Trophoblast cell (in vitro differentiated cells and primary cell): ENCODE results near the gene THBS2.

ENCODE experiments used
- DNase-seq, 2 donors: peaks; one replicate each; pipeline ENCODE4 v3.0.0-alpha.2; 2016
- H2AFZ ChIP-seq: 2 replicates; pipeline ENCODE4 v1.6.1; 2013; ENCODE audit warnings: low read length, moderate library complexity, mild to moderate bottlenecking; ENCODE audit not compliant: insufficient read depth, poor library complexity
- H2AK5ac ChIP-seq: 2 replicates; pipeline ENCODE4 v1.6.1; 2013; ENCODE audit warnings: mild to moderate bottlenecking, low read length
- H2BK120ac ChIP-seq: 2 replicates; pipeline ENCODE4 v1.6.1; 2013; ENCODE audit warnings: low read length, mild to moderate bottlenecking, moderate library complexity; ENCODE audit not compliant: insufficient read depth, poor library complexity
- H2BK12ac ChIP-seq: 2 replicates; pipeline ENCODE4 v1.6.1; 2013; ENCODE audit warnings: mild to moderate bottlenecking, low read length, moderate library complexity
- H2BK5ac ChIP-seq: 2 replicates; pipeline ENCODE4 v1.6.1; 2013; ENCODE audit warnings: low read length, low read depth, moderate library complexity, mild to moderate bottlenecking; ENCODE audit not compliant: poor library complexity
- H3K14ac ChIP-seq: 2 replicates; pipeline ENCODE4 v1.6.1; 2013; ENCODE audit warnings: mild to moderate bottlenecking, low read length
- H3K18ac ChIP-seq: 2 replicates; pipeline ENCODE4 v1.6.1; 2013; ENCODE audit warnings: mild to moderate bottlenecking, low read length
- H3K23ac ChIP-seq: 2 replicates; pipeline ENCODE4 v1.6.1; 2013; ENCODE audit warnings: low read length
- H3K27ac ChIP-seq: 2 replicates; pipeline ENCODE4 v1.5.1; 2013; ENCODE audit warnings: low read depth, mild to moderate bottlenecking, inconsistent platforms, low read length, moderate library complexity
- H3K27me3 ChIP-seq: 2 replicates; pipeline ENCODE4 v1.6.1; 2013; ENCODE audit warnings: inconsistent platforms, mild to moderate bottlenecking, low read length, moderate library complexity; ENCODE audit not compliant: insufficient read depth
- H3K36me3 ChIP-seq, 2 experiments: 1 replicate in 1 of 2; 2 replicates in 1 of 2; pipeline ENCODE4 v1.6.1; 2013; ENCODE audit warnings: low read length in 2 of 2, mild to moderate bottlenecking in 2 of 2, moderate library complexity in 1 of 2; ENCODE audit not compliant: insufficient read depth in 2 of 2, control insufficient read depth in 1 of 2
- H3K4ac ChIP-seq: 2 replicates; pipeline ENCODE4 v1.6.1; 2013; ENCODE audit warnings: low read depth, mild to moderate bottlenecking, low read length, moderate library complexity
- H3K4me1 ChIP-seq, 2 experiments: 1 replicate in 1 of 2; 2 replicates in 1 of 2; pipeline ENCODE4 v1.6.1; 2013; ENCODE audit warnings: low read length in 2 of 2, mild to moderate bottlenecking in 2 of 2, moderate library complexity in 1 of 2; ENCODE audit not compliant: insufficient read depth in 2 of 2, control insufficient read depth in 1 of 2
- H3K4me2 ChIP-seq: 2 replicates; pipeline ENCODE4 v1.6.1; 2013; ENCODE audit warnings: inconsistent platforms, mild to moderate bottlenecking, low read length, moderate library complexity
- H3K4me3 ChIP-seq: 2 replicates; pipeline ENCODE4 v1.5.1; 2013; ENCODE audit warnings: mild to moderate bottlenecking, low read depth, low read length, inconsistent platforms
- H3K79me1 ChIP-seq: one replicate; pipeline ENCODE4 v1.6.1; 2013; ENCODE audit warnings: low read length
- H3K79me2 ChIP-seq: 2 replicates; pipeline ENCODE4 v1.6.1; 2013; ENCODE audit warnings: low read length, mild to moderate bottlenecking; ENCODE audit not compliant: control insufficient read depth, insufficient read depth, poor library complexity
- H3K9ac ChIP-seq: 2 replicates; pipeline ENCODE4 v1.6.1; 2013; ENCODE audit warnings: mild to moderate bottlenecking, low read length
- H3K9me3 ChIP-seq: 2 replicates; pipeline ENCODE4 v1.6.1; 2013; ENCODE audit warnings: low read depth, mild to moderate bottlenecking, control low read depth, inconsistent platforms, low read length; ENCODE audit not compliant: insufficient read depth
- H4K12ac ChIP-seq: 2 replicates; pipeline ENCODE4 v1.6.1; 2013; ENCODE audit warnings: low read depth, mild to moderate bottlenecking, low read length, moderate library complexity
- H4K8ac ChIP-seq: 2 replicates; pipeline ENCODE4 v1.6.1; 2013; ENCODE audit warnings: low read depth, mild to moderate bottlenecking, low read length, moderate library complexity
- H4K91ac ChIP-seq: one replicate; pipeline ENCODE4 v1.6.1; 2013; ENCODE audit warnings: low read depth, mild to moderate bottlenecking, low read length, moderate library complexity
- WGBS: extraction: QIAGEN DNeasy Blood & Tissue Kit; methylation state at CpG from one replicate; pipeline ENCODE4 v1.1.7; 2013; ENCODE audit warnings: missing lambda C conversion rate; ENCODE audit not compliant: insufficient read length, insufficient coverage; ENCODE audit errors: extremely low coverage; 5-methylcytosine and 5-hydroxymethylcytosine counted together

The THBS2 gene

GRCh38 chr6:169212436-169212835, 41.2 kb downstream of the THBS2 start:
- WGBS, result no CpG with 5 or more reads among the region's 5 CpGs
- H3K36me3 ChIP-seq, result no peaks in the 10 kb centered on the region
- H4K91ac ChIP-seq, result no peak overlapping the region
- no peak overlapping the region for H3K23ac ChIP-seq
- no peak overlapping the region for H4K8ac ChIP-seq
- H2BK120ac ChIP-seq, result no peak overlapping the region
- H3K18ac ChIP-seq, result no peak overlapping the region
- peaks cover 5% of the 10 kb centered on the region for H3K79me1 ChIP-seq
- no peak overlapping the region for H2BK12ac ChIP-seq
- H2AK5ac ChIP-seq, result no peak overlapping the region
- H3K27ac ChIP-seq, result no peak overlapping the region
- no peak overlapping the region for H3K4me3 ChIP-seq
- H3K9ac ChIP-seq, result no peak overlapping the region
- H3K14ac ChIP-seq, result no peak overlapping the region
- H2AFZ ChIP-seq, result no peak overlapping the region
- H3K27me3 ChIP-seq, result no peaks in the 10 kb centered on the region
- no peaks in the 10 kb centered on the region for H3K9me3 ChIP-seq
- peaks cover 0 to 2% of the 10 kb centered on the region in 2 experiments for H3K4me1 ChIP-seq
- no peak overlapping the region for H3K4me2 ChIP-seq
- no peak overlapping the region for H3K4ac ChIP-seq
- no peak overlapping the region for H2BK5ac ChIP-seq
- no peak for DNase-seq
- no peak overlapping the region for H4K12ac ChIP-seq
- H3K79me2 ChIP-seq, result peaks cover 2% of the 10 kb centered on the region

GRCh38 chr6:169211881-169212280, 41.8 kb downstream of the THBS2 start:
- no peak overlapping the region for H3K23ac ChIP-seq
- H2BK12ac ChIP-seq, result no peak overlapping the region
- no peak overlapping the region for H2BK120ac ChIP-seq
- no peak overlapping the region for H3K9ac ChIP-seq
- H4K12ac ChIP-seq, result no peak overlapping the region
- no peak overlapping the region for H2BK5ac ChIP-seq
- no peak overlapping the region for H2AFZ ChIP-seq
- no peak for DNase-seq
- no peak overlapping the region for H3K18ac ChIP-seq
- no peaks in the 10 kb centered on the region for H3K9me3 ChIP-seq
- no peaks in the 10 kb centered on the region for H3K36me3 ChIP-seq
- H3K79me2 ChIP-seq, result peaks cover 2% of the 10 kb centered on the region
- H3K27ac ChIP-seq, result no peak overlapping the region
- H3K4me3 ChIP-seq, result no peak overlapping the region
- H3K14ac ChIP-seq, result no peak overlapping the region
- peaks cover 5% of the 10 kb centered on the region for H3K79me1 ChIP-seq
- H4K91ac ChIP-seq, result no peak overlapping the region
- H2AK5ac ChIP-seq, result no peak overlapping the region
- no peaks in the 10 kb centered on the region for H3K27me3 ChIP-seq
- no peak overlapping the region for H4K8ac ChIP-seq
- H3K4me2 ChIP-seq, result no peak overlapping the region
- peaks cover 0 to 2% of the 10 kb centered on the region in 2 experiments for H3K4me1 ChIP-seq
- H3K4ac ChIP-seq, result no peak overlapping the region
- WGBS, result no CpG with 5 or more reads among the region's 1 CpG

- Histone ChIP-seq H2AK5ac (no peak overlapping the region), H3K4me2 (no peak overlapping the region), H4K12ac (no peak overlapping the region), H3K27me3 (no peaks in the 10 kb centered on the region), H2BK5ac (no peak overlapping the region), H2AFZ (no peak overlapping the region), H3K79me2 (peaks cover 2% of the 10 kb centered on the region), H3K4me1 (peaks cover 0 to 2% of the 10 kb centered on the region in 2 experiments), H3K9me3 (peaks cover 2% of the 10 kb centered on the region), H3K18ac (no peak overlapping the region), H3K4me3 (no peak overlapping the region), H4K8ac (no peak overlapping the region), H3K79me1 (peaks cover 5% of the 10 kb centered on the region), H3K36me3 (no peaks in the 10 kb centered on the region), H3K4ac (no peak overlapping the region), H3K14ac (no peak overlapping the region), H3K27ac (no peak overlapping the region), H2BK12ac (no peak overlapping the region), H4K91ac (no peak overlapping the region), H3K9ac (no peak overlapping the region), H3K23ac (no peak overlapping the region), H2BK120ac (no peak overlapping the region)
- no CpG with 5 or more reads among the region's 3 CpGs for WGBS
- no peak for DNase-seq
These were observed 43.0 kb downstream of the THBS2 start for GRCh38 chr6:169210611-169211010.

GRCh38 chr6:169208011-169208410, 45.6 kb downstream of the THBS2 start:
- no peak overlapping the region for H2AK5ac ChIP-seq
- H3K9ac ChIP-seq, result no peak overlapping the region
- H3K4me2 ChIP-seq, result no peak overlapping the region
- H3K14ac ChIP-seq, result no peak overlapping the region
- no peak overlapping the region for H4K8ac ChIP-seq
- no peak overlapping the region for H3K18ac ChIP-seq
- H2AFZ ChIP-seq, result no peak overlapping the region
- no peak for DNase-seq
- no peak overlapping the region for H4K12ac ChIP-seq
- no peak overlapping the region for H3K23ac ChIP-seq
- H3K4me3 ChIP-seq, result no peak overlapping the region
- no peaks in the 10 kb centered on the region for H3K79me2 ChIP-seq
- H2BK120ac ChIP-seq, result no peak overlapping the region
- H3K27me3 ChIP-seq, result no peaks in the 10 kb centered on the region
- no peak overlapping the region for H3K27ac ChIP-seq
- H2BK12ac ChIP-seq, result no peak overlapping the region
- peaks cover 2% of the 10 kb centered on the region for H3K9me3 ChIP-seq
- H3K4me1 ChIP-seq, result no peaks in the 10 kb centered on the region
- H4K91ac ChIP-seq, result no peak overlapping the region
- no peak overlapping the region for H2BK5ac ChIP-seq
- H3K36me3 ChIP-seq, result no peaks in the 10 kb centered on the region
- H3K4ac ChIP-seq, result no peak overlapping the region
- no peaks in the 10 kb centered on the region for H3K79me1 ChIP-seq

- Histone ChIP-seq H4K8ac (no peak overlapping the region), H3K14ac (no peak overlapping the region), H3K4me3 (no peak overlapping the region), H3K18ac (no peak overlapping the region), H2AFZ (no peak overlapping the region), H2BK120ac (no peak overlapping the region), H3K23ac (no peak overlapping the region), H3K4me1 (no peaks in the 10 kb centered on the region), H3K27me3 (no peaks in the 10 kb centered on the region), H4K12ac (no peak overlapping the region), H2BK12ac (no peak overlapping the region), H2BK5ac (no peak overlapping the region), H3K9ac (no peak overlapping the region), H3K27ac (no peak overlapping the region), H3K4ac (no peak overlapping the region), H3K79me2 (no peaks in the 10 kb centered on the region), H3K79me1 (no peaks in the 10 kb centered on the region), H3K9me3 (peaks cover 2% of the 10 kb centered on the region), H3K4me2 (no peak overlapping the region), H4K91ac (no peak overlapping the region), H2AK5ac (no peak overlapping the region), H3K36me3 (no peaks in the 10 kb centered on the region)
- DNase-seq, result no peak
These were observed 46.2 kb downstream of the THBS2 start for GRCh38 chr6:169207482-169207881.
